ENCODE data around the gene SP5. TPM values are rescaled to one million over a fixed set of nuclear protein-coding genes. Genes with fewer than 3 reads are reported as not detected.
"Not testable (repeated sequence)": the region's sequence is repeated elsewhere in the genome, so short reads cannot be mapped to it uniquely, and the experiment has no call there.

SP5 gene
- 0.26 TPM for total RNA-seq
- long read RNA-seq = 0 reads

DNA sequence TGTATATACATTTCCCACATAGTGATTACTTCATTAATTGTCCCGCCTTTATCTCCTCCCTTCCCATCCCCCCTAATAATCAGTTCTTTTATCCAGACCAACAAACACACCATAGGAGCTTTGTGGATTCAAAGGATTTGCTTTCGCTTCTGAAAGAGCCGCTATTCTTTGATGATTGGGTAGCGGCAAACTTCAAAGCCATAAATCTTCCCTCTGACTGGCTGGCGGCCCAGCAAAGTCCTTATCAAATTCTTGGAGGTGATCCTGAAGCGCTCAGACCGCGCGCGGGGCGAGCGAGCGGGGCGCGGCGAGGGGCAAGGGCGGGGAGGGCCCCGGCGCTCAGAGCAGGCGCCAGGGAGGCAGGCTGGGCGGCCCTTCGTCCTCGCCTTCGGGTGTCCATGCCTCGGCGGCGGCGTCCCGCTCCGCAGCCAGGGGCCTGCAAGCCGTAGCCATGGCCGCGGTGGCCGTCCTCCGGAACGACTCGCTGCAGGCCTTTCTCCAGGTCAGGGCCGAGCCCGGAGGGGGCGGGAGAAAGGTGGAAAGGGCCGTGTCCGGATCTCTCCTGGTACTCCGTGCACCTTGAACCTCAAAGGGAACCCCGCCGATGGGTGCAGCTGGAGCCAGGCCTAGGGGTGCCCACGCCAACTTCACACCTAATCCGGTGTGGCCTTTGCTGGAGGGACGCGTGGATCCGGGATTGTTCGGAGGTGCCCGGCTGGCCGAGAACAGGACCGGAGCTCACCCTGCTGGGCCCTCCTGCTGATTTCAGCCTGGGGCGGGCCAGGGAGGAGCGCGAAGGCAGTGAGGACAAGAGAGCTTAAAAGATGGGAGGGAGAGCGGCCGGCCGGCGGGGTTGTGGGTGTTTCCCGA is at the start of gene SP5:
TSS of gene SP5 (plus strand) at position 276 of the 870 bp plus-strand sequence. CDS start at position 452, 176 bp downstream.
- no peak for DNase-seq (ENCODE audit: low spot score)

DNA sequence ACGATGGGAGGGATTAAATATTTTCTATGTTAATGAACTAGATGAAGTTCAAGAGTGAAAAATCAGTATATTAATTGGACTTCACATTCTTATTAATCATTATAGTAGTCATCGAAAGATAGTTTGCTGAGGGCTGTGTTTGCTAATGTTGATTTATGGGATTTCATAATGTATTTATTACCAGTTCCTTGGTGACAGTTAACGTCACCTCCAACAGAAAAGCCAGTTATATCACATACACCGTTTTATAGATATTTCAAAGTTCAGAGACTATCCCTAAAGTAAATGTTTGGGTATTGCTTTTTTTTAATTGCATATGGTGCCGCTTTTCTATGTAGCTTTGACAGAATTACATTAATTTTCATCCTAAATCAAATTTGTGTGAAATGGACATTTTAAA is 49.4 kb upstream of the SP5 start:
- DNase-seq (ENCODE audit: low spot score) = no peak

DNA sequence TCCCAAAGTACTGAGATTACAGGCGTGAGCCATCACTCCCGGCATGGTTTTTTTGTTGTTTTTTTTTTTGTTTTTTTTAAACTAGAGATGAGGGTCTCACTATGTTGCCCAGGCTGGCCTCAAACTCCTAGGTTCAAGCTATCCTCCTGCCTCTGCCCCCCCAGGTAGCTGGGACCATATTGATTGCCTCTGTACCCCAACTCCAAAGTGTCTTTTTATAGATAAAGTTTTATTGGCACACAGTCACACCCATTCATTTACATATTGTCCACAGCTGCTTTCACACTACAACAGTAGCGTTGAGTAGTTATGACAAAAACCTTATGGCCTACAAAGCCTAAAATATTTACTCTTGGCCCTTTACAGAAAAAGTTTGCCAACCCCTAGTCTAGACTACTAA is 45.2 kb upstream of the SP5 start:
- no peak for DNase-seq (ENCODE audit: low spot score)

DNA sequence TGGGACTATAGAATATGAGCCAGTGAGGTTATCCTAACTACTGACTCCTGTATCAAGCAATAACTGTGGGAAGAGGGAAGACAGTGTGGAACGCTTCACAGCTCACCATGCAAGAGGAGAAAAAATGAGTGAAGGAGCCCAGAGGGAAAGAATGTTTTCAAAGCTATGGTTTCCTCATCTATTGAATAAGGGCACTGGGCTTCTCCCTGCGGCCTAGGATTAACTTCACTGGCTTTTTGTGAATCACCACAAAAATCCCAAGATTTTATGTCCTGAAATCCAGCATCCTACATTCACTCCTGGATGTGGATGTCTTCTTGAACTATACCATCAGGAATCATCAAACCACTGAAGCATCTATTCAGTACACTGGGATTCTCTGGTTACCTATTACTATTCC is 44.5 kb upstream of the SP5 start:
- DNase-seq (ENCODE audit: low spot score) = no peak

DNA sequence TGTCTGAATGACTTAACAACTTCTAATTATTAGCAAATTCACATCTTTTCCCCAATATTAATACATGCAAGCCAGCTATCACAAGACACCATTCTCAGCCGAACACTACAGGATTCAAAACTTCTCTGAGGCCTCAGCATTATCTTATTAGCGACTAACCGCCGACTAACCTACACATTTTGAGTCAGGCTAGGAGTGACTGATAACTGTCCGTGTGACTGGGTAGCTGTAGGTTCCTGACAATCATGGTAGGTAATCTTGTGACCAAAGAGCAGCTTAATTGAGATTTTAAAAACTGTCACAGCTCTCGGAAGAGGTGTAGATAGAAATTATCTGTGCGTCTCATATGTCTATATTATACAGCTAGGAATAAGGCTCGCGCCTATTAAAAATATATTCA is 44.1 kb upstream of the SP5 start:
- no peak for DNase-seq (ENCODE audit: low spot score)

DNA sequence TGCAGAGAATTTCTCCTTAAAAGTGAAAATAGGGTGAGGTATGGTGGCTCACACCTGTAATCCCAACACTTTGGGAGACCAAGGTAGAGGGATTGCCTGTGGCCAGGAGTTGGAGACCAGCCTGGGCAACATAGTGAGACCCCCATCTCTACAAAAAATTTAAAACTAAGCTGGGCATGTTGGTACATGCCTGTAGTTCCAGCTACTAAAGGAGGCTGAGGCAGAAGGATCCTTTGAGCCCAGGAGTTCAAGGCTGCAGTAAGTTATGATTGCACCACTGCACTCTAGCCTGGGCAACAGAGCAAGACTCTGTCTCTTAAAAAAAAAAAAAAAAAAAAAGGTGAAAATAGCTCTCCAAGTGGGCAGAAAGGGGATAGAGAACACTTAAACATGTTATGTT is 40.9 kb upstream of the SP5 start:
- not testable (repeated sequence) for DNase-seq (ENCODE audit: low spot score)

DNA sequence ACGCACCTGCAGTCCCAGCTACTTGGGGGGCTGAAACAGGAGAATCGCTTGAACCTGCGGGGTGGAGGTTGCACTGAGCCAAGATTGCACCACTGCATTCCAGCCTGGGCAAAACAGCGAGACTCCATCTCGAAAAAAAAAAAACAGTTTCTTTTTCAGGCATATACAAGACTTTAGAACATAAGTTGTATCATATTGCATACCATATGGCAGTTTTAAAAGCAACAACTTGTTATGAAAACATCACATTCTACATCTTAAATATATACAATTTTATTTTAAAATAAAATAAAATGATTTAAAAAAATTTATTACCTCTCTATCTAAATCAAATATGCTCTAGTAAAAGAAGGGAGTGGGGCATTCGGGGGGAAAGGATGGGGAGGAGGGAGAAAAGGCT is 39.4 kb upstream of the SP5 start:
- no peak for DNase-seq (ENCODE audit: low spot score)

DNA sequence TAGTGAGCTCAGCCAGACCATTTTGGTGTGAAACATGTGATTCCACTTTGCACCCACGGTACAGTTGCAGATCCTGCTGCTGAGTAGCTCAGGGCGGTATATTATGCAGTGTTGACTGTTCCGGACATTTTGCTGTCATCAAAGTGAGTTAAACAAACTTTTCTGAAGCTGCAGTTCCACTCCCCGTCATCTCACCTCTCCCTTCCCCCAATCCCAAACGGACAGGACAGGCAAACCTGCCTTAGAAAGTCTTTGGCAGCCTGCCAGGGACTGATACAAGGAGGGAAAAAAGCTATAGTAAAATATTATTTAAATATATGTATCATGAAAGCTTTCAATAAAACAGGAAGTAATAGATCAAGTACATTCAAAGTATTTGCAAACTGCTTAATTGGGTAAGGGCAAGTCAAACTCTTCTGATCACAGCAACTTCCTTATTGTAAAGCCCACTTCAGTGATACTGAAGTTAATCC is 35.5 kb upstream of the SP5 start:
- DNase-seq (ENCODE audit: low spot score) = no peak

DNA sequence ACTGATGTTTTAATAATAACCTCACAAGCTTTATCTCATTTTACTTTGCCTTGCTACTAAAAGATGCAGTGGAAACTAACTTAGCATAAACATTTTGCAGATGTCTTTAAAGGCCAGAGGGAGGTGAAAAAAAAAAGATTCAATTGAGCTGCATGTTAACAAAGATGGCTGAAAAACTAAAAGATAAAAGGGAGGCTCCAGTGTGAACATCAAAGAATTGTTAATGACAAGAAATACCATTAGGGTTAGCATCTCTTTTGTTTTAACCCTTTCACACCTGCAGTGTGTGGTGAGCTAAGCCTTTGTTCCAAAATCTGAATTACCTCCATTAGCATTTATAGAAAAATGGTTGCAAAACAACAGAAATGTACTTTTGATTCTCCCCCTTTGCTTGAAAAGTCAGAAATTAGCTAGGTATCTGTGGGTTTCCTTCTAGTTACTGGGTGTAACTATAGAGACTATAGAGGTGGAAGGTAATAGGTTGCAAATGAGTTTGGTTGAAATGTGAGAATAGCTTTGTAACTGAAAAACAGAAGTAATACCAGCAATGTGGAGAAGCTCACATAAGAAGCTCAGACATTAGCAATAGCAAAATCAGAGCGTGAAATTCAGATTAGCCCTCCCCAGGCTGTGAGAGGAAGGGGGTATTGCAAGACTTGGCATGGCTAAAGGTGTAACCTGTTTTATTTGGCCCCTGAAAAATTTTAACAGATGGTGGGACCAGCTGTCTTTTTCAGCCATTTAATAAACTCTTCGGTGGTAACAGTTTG is 34.8 kb upstream of the SP5 start:
- DNase-seq (ENCODE audit: low spot score) = no peak

DNA sequence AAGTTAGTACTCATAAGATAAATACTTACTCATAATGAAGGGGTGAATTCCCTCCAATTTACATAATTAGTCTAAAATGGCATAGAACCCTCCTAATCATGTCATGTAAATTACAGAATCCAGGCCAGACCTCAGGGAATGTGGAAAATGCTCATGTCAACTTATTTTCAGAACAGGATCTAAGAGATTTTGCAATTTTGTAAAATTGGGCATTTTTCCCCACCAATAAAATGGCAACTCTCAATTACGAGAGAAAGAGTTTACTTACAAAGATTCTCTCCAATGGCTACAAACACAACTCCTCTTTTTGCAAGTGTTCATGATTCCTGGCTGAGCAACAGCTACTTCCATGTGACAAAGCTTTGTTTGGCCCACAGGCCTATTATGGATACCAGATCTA is 33.8 kb upstream of the SP5 start:
- DNase-seq (ENCODE audit: low spot score) = no peak

DNA sequence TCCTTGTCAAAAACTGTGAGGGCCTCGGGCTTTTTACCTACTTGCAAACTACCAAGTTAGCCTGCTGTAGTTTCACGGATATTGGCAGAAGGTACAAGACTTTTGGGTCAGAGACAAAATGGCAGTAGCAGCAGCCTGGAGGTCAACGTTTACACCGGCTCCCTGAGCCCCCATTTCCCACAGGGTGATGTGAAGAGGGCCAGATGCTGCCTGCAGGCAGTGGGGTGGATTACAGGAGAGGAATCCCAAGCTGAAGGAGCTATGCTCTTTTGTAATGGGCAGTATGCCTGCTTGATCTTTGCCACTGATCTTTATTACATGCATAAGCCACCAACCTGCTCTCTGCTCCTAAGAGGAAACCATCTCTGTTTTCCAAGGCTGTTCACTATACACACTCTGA is 29.5 kb upstream of the SP5 start:
- no peak for DNase-seq (ENCODE audit: low spot score)

DNA sequence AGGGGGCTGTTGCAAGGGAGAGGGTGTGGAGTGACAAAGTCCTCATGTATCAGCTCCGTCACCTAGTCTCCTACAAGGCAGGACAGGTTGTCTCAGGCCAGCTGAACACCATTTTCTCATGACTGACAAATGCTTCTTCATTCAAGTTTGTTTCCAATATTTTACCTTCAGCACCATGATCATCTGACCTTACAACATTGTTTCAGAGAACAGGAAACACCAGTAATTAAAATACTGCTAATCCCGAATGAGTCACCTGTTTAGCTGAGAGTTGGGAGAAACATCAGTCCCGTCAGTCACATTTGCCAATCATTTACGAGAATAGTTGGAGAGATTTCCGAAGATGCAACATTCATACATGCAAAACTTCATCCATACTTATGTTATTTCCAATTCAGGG is 25.7 kb upstream of the SP5 start:
- DNase-seq (ENCODE audit: low spot score) = no peak

DNA sequence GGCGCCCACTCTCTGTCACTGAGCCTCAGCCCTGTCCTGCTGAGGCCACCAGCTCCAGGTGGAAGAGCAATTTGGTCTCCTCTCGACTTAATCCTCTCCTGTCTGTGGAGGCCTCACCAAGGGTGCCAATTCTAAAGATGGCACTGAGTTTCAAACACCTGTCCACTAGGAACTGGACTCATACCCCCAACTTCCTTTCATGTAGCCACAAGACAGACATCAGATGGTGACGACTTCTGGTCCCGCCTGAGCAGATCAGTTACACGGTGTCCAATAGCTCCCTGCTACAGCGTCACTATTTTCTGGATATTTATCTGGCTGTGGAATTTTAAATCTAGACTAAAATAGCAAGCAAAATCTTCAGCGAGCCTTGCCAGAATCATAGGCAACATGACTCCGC is 24.5 kb upstream of the SP5 start:
- DNase-seq (ENCODE audit: low spot score) = no peak

DNA sequence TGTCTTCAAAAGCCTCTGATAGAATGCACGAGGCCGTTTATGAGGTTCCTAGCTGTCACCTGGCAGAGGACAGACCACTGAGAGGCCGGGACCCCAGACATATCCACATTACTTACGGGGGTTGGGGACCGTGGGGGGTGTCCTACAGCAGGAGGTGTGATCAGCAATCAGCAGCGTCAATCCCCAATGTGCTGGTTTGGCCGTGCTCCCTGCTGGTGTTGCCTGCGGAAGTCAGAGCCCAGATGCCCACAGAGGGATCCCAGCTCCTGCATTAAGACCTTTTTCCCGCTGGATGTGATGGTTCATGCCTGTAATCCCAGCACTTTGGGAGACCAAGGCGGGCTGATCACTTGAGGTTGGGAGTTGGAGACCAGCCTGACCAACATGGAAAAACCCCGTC is 20.8 kb upstream of the SP5 start:
- DNase-seq (ENCODE audit: low spot score) = no peak

DNA sequence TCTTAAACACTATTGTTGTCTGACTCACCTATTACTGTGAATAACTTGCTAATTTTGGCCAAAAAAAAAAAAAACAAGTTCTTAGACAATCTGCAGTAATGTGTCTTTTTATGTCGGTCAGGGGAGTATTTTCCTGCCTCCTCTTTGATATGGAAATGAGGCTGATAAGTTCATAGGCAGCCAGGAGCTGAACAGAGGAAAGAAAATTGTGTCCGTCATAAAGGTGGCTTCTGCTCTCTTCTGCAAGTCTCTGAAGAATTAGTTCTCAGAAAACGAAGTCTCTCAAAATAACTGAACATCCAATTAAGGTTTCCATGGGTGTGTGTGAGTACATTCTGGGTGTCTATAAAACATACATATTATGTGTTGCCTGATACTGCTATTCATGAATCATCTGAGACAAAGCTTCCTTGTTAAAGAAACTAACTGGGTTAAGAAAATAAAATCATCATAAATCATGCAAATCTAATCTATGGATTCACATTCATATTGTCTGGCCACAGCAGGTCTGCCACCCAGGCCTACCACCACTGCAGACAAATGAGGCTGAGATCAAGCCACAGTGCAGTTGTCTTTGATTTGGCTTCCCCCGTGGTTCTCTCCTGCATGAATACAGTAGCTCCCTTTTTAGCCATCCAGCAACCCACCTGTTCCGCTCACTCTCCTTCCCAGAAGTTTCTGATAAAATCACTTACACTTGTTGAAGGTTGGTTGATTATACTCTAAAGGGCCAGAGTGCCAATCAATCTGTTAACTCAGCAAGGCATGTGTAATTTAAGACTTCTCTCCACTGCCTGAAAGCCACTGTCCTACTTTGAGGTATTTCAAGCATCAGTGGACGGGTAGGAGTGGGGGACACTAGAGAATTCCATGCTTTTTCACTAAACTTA is 19.4 kb upstream of the SP5 start:
- no peak for DNase-seq (ENCODE audit: low spot score)

DNA sequence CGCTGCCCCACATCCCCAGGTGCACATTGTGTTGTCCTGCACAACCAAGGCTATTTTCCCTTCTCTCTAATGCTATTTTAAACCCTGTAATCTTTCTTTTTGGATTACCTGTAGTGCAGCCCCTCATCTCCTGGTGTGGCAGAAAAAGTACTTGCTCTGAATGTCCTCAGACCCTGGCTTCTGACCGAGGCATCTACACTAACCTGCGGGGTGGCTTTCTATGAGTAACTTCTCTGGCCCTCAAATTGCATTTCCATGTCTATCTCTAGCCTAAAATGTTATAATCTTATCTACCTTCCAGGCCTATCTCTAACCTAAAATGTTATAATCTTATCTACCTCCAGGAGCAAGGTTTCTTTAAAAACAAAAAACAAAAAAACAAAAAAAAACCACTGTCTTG is 18.2 kb upstream of the SP5 start:
- no peak for DNase-seq (ENCODE audit: low spot score)

DNA sequence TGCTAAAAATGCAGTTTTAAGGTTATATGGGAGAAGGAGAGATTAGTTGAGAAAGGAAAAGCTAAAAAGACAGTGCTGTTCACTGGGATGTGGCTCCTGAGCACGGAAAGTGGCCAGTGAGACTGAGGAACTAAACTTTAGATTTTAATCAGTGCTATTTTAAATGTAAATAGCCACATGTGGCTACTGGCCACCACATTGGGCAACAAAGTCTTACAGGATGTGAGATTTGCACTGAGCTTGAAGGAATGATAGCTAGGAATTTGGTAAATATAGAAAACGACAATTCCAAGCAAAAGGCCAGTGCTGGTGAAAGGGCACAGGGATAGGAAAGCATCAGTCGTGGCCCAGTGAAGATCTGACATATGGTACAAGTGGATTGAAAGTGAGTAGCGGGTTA is 14.1 kb upstream of the SP5 start:
- no peak for DNase-seq (ENCODE audit: low spot score)

DNA sequence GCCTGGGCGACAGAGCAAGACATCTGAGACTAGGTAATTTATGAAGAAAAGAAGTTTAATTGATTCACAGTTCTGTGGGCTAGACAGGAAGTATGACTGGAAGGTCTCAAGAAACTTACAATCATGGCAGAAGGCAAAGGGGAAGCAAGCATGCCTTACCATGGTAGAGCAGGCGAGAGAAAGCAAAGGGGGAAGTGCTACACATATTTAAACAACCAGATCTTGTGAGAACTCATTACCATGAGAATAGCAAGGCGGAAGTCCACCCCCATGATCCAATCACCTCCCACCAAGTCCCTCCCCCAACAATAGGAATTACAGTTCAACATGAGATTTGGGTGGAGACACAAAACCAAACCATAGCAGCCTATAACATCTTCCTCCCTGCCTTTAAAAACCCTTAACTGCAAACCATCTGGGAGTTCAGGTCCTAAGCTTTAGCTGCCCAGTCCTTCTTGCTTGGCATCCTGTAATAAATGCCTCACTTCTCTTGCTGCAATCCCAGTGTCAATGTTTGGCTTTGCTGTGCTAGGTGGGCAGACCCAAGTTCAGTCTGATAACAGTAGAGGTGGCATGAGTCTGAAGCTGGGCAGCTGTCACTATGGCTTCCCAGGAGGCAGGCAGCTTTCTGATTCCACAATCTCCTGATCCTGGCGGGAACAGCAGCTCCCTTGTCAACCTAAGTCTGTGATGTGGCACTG is 11.2 kb upstream of the SP5 start:
- no peak for DNase-seq (ENCODE audit: low spot score)

DNA sequence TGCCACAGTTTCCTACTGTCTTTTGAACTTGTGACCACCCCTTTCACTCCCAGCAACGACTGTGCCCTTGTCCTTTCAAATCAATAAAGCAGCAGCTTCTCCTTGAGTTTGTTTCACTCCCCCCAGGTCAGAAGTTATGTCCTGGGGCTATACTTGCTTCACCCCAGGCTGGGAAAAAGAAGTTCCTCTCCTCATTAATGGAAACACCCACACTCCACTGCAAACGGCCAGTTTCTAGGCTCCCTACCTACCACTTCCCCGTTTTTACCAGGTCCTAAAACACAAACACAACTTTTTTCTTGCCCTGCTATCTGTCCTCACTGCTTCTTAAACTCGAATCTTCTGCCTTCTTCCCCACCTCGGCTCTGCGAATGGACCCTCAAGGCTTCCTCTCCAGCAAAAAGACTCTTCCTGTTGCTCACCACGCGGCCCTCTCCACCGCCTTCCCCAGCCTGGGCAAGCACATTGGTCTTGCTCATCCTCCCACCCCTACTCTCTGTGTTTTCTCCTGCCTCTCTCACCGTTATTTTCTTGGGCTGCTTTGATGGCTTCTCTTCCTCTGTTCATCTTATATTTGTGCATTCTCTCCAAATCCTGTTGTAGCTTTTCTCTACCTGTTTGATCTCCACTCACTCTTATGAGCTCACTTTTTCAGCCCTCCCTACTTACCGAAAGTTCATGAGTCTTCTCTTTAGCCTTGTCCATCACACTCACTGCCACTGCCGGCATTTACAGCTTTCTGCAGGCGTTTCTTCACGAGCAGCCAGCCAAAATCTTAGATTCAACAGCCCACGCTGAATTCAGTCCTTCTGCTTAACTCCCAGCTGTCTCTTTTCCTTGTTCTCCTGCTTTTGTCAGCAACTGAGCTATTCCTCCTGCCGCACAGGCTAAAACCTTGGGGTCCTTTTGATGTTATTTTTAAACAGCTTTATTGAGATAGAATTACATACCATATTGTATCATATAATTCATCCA is 7.0 kb upstream of the SP5 start:
- no peak for DNase-seq (ENCODE audit: low spot score)

DNA sequence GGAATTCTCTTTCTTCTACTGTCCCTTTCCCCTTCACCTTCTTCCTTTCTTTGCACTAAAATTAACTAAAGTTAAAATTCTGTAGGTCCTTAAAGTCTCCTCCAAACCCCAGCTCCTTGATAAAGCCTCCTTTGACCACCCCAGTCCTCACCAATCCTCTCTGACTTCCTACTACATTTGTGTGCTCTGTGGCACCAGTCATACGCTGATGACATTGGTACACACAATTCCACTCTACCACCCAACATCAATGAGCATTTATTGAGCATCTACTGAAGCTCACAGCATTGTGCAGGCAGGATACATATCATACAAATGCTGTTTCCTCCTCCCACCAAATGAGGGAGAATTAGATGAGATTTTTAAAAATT is 4.5 kb upstream of the SP5 start:
- no peak for DNase-seq (ENCODE audit: low spot score)
